Measurements from ENCODE around the gene EPRS1. TPM values are rescaled to one million over a fixed set of nuclear protein-coding genes. Genes with fewer than 3 reads are reported as not detected.
A peak's percentile ranks its signal among the peaks of the same experiment; 100 is the strongest.

The EPRS1 gene
- total RNA-seq, 2 donors from 2014 or later: 41.9 to 43.1 TPM

DNA sequence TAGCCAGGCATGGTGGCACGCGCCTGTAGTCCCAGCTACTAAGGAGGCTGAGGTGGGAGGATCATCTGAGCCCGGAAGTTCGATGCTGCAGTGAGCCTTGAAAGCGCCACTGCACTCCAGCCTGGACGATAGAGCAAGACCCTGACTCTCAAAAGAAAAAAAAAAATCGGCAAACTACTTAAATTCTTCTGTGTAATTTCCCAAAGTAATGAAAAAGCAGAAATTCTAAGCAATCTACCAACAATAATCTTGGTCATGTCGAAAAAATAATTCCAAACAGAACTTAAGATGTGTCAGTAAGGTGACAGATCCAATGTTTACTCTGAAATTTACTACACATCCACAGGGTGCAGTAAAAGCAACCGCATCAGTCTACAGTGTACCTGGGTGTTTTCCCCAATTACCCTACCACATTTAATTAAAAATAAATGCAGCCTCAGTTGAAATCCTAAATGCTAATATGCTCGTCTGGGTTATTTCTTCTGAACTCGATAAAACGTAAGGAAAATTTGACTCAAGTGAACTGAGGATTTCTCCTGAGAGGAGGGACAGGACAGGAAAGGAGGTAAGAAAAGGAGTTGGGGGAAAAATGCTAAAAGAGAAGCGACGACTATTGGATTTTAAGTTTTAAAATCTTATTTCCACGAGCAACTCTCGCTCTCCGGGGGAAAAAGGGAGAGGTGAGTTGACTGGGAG lies 801 bp downstream of the EPRS1 start:
- Histone ChIP-seq H3K4me3 (peak overlapping the region; percentile 53 to 63), H3K36me3 (no peaks in the 10 kb centered on the region), H3K27ac (peak overlapping the region; percentile 73 to 79), H3K27me3 (replicated peaks; ENCODE audit: insufficient read depth) (no peaks in the 10 kb centered on the region), H3K9me3 (no peaks in the 10 kb centered on the region), H3K4me1 (replicated peaks) (no peaks in the 10 kb centered on the region)
- TF ChIP-seq POLR2AphosphoS5 (IDR thresholded peaks at IDR 0.05): no peak
- TF ChIP-seq, protein P1, sequence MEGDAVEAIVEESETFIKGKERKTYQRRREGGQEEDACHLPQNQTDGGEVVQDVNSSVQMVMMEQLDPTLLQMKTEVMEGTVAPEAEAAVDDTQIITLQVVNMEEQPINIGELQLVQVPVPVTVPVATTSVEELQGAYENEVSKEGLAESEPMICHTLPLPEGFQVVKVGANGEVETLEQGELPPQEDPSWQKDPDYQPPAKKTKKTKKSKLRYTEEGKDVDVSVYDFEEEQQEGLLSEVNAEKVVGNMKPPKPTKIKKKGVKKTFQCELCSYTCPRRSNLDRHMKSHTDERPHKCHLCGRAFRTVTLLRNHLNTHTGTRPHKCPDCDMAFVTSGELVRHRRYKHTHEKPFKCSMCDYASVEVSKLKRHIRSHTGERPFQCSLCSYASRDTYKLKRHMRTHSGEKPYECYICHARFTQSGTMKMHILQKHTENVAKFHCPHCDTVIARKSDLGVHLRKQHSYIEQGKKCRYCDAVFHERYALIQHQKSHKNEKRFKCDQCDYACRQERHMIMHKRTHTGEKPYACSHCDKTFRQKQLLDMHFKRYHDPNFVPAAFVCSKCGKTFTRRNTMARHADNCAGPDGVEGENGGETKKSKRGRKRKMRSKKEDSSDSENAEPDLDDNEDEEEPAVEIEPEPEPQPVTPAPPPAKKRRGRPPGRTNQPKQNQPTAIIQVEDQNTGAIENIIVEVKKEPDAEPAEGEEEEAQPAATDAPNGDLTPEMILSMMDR (IDR thresholded peaks at IDR 0.05): no peak
- no peak for TF ChIP-seq POLR2A (IDR thresholded peaks at IDR 0.05)
- 29% methylated on average over 17 of the region's 17 CpGs for WGBS
- intact Hi-C loops (cut with DNase I): no loop called here
- DNase-seq (ENCODE audit: low spot score): no peak

DNA sequence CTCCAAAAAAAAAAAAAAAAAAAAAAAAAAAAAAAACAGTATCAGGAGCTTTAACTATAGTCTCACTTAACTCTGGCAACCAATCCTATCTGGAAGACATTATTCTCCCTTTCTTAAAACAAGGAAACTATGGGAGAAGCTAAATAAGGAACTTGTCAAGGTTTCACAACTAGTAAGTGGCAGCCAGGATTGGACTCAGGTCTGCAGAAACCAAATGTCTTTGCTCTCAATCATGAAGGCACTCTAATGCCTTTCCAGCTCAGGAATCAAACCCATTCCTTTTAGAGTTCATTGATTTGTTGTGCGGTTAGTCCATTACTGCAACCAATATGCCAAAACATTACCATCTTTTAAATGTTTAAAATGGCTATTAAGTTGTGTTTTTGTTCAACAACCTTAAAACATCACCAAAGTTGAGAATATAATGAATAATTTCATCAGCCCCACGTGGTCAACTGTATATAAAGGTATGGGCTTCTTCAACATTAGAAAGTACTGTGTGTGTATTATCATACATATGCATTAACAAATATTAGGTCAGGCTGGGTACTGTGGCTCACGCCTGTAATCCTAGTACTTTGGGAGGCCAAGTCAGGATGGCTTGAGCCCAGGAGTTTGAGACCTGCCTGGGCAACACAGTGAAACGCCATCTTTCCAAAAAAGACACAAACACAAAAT lies 1.5 kb downstream of the EPRS1 start:
- DNase-seq (ENCODE audit: low spot score): no peak
- Histone ChIP-seq H3K27me3 (replicated peaks; ENCODE audit: insufficient read depth) (no peaks in the 10 kb centered on the region), H3K9me3 (no peaks in the 10 kb centered on the region), H3K27ac (no peak overlapping the region), H3K4me1 (replicated peaks) (no peaks in the 10 kb centered on the region), H3K36me3 (no peaks in the 10 kb centered on the region), H3K4me3 (no peak overlapping the region)
- WGBS: 72% methylated on average over 4 of the region's 4 CpGs
- TF ChIP-seq POLR2A (IDR thresholded peaks at IDR 0.05): no peak
- no peak for TF ChIP-seq POLR2AphosphoS5 (IDR thresholded peaks at IDR 0.05)
- TF ChIP-seq, protein P1 (IDR thresholded peaks at IDR 0.05): no peak
- intact Hi-C loops (cut with DNase I): no loop called here

GRCh38 chr1:220043646-220044045 lies 2.7 kb downstream of the EPRS1 start:
- intact Hi-C loops (cut with DNase I): no loop called here
- Histone ChIP-seq H3K4me3 (no peak overlapping the region), H3K27ac (no peak overlapping the region), H3K36me3 (no peaks in the 10 kb centered on the region), H3K4me1 (replicated peaks) (no peaks in the 10 kb centered on the region), H3K27me3 (replicated peaks; ENCODE audit: insufficient read depth) (no peaks in the 10 kb centered on the region), H3K9me3 (no peaks in the 10 kb centered on the region)
- DNase-seq (ENCODE audit: low spot score): no peak
- TF ChIP-seq, protein P1 (IDR thresholded peaks at IDR 0.05): no peak
- no peak for TF ChIP-seq POLR2AphosphoS5 (IDR thresholded peaks at IDR 0.05)
- TF ChIP-seq POLR2A (IDR thresholded peaks at IDR 0.05): no peak
- 77% methylated on average over 2 of the region's 2 CpGs for WGBS

DNA sequence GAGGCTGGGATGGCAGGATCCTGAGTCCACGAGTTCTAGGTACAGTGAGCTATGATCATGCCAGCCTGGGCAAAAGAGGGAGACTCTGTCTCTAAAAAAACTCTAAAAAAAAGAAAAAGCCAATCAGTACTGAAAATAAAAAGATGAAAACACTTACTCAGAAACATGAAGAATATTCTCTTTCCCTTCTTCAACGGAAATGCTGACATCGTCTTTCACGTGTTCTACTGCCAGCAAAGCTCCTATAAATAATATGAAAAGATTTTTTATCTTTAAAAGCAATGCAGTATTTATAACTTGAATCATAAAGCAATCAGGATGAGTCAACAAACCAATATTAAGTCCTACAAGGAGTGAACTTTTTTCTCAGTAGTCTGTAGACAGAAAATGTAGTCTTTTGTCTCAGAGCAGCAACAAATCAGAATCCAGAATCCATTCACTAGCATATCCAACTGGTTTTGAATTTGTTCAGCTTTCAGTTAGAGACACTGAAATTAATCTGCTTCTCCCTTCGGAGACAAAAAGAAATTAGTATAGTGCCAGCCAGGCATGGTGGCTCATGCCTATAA lies 6.2 kb downstream of the EPRS1 start:
- Histone ChIP-seq H3K27me3 (replicated peaks; ENCODE audit: insufficient read depth) (no peaks in the 10 kb centered on the region), H3K4me3 (no peak overlapping the region), H3K9me3 (no peaks in the 10 kb centered on the region), H3K27ac (no peak overlapping the region), H3K36me3 (no peaks in the 10 kb centered on the region), H3K4me1 (replicated peaks) (no peaks in the 10 kb centered on the region)
- no peak for TF ChIP-seq POLR2AphosphoS5 (IDR thresholded peaks at IDR 0.05)
- TF ChIP-seq POLR2A (IDR thresholded peaks at IDR 0.05): no peak
- TF ChIP-seq, protein P1 (IDR thresholded peaks at IDR 0.05): no peak
- intact Hi-C loops (cut with DNase I): no loop called here
- no peak for DNase-seq (ENCODE audit: low spot score)
- WGBS: 86% methylated on average over 5 of the region's 5 CpGs
